ENCODE results near the gene WNT3.

GRCh38 chr17:46818929-46819859, 702 bp upstream of the WNT3 start:
- TF ChIP-seq POLR2A (IDR thresholded peaks at IDR 0.05) (no peak), CTCF (IDR thresholded peaks at IDR 0.05) (no peak), POLR2AphosphoS5 (IDR thresholded peaks at IDR 0.05) (no peak)

Measured in transverse colon (tissue), 4 donors.